H1 (cell line): Measurements from ENCODE around the gene EVX2. TPM values are rescaled to one million over a fixed set of nuclear protein-coding genes. Genes with fewer than 3 reads are reported as not detected.

Source experiments
- CHD1 ChIP-seq: IDR thresholded peaks from 2 replicates; pipeline ENCODE4 v1.6.1; 2012; ENCODE audit warnings: low read depth, low read length, improper control_type of control experiment
- CHD2 ChIP-seq: IDR thresholded peaks from 2 replicates; pipeline ENCODE4 v1.6.1; 2012; ENCODE audit warnings: low read length, improper control_type of control experiment
- EZH2 ChIP-seq: fragments of 200-600 bp; sonication (generic); IDR thresholded peaks from 2 replicates; pipeline ENCODE4 v1.7.1; 2012; ENCODE audit warnings: low read depth, mild to moderate bottlenecking, moderate library complexity, low read length, inconsistent platforms; ENCODE audit not compliant: severe bottlenecking
- GABPA ChIP-seq: IDR thresholded peaks from 2 replicates; pipeline ENCODE4 v1.6.1; 2011; ENCODE audit warnings: mild to moderate bottlenecking, low read length, moderate library complexity, borderline replicate concordance; ENCODE audit not compliant: insufficient read depth
- POLR2AphosphoS5 ChIP-seq: IDR thresholded peaks from 2 replicates; pipeline ENCODE4 v1.6.1; 2011; ENCODE audit warnings: low read depth, low read length
- RAD21 ChIP-seq, 2 experiments: IDR thresholded peaks in 1 of 2; conservative IDR thresholded peaks in 1 of 2; 2 replicates each; pipeline ENCODE4 v1.6.1; 2011; ENCODE audit warnings: low read depth in 2 of 2, low read length in 2 of 2, improper control_type of control experiment in 1 of 2, inconsistent platforms in 1 of 2, mild to moderate bottlenecking in 1 of 2, moderate library complexity in 1 of 2
- RBBP5 ChIP-seq: IDR thresholded peaks from 2 replicates; pipeline ENCODE4 v1.7.1; 2012; ENCODE audit warnings: low read depth, mild to moderate bottlenecking, inconsistent platforms, low read length, moderate library complexity, borderline replicate concordance
- RNF2 ChIP-seq: fragments of 200-900, 300-1000 bp; sonication (generic); IDR thresholded peaks from 2 replicates; pipeline ENCODE4 v1.7.1; 2016; ENCODE audit warnings: borderline replicate concordance, low read depth, mild to moderate bottlenecking, antibody characterized with exemption, low read length; ENCODE audit not compliant: poor library complexity, severe bottlenecking; ENCODE audit errors: missing control alignments
- TAF7 ChIP-seq: optimal IDR thresholded peaks from 2 replicates; pipeline ENCODE3; 2011; ENCODE audit warnings: low read depth, mild to moderate bottlenecking, inconsistent platforms, low read length, moderate library complexity, borderline replicate concordance
- USF2 ChIP-seq: IDR thresholded peaks from 2 replicates; pipeline ENCODE4 v1.6.1; 2011; ENCODE audit warnings: low read length, improper control_type of control experiment
- ZNF274 ChIP-seq: IDR thresholded peaks from 2 replicates; pipeline ENCODE4 v1.7.0; 2012; ENCODE audit warnings: low read length, borderline replicate concordance; ENCODE audit errors: extremely low read depth
- polyA plus RNA-seq, 7 experiments: library from polyadenylated mRNA; depleted of rRNA in 3 of 7; stranded (reverse) in 5 of 7; unstranded in 2 of 7; fragments of >200 nt in 5 of 7; fragments of 200-250 nt in 2 of 7; gene quantifications; 1 replicate in 5 of 7; 2 replicates in 1 of 7; 4 replicates in 1 of 7; pipeline versions ENCODE4 v1.2.1 to v1.2.3, GENCODE V29; 2011 to 2013; ENCODE audit warnings: missing spikeins in 2 of 7, mixed read lengths in 2 of 7
- total RNA-seq: library from RNA; stranded (reverse); fragmentation: NEBNext Ultra II Directional; extraction: Animal tissue kit (Norgen Biotek cat#: 25700); gene quantifications from 2 replicates; pipeline ENCODE4 v1.2.1, GENCODE V29; 2021

The EVX2 gene
- total and polyA plus RNA-seq, 2 of the 8 experiments (the other 6 are each of a cell fraction or from before 2014, with no cell fraction given), result not detected

GRCh38 chr2:176096986-176097819 lies 13.4 kb upstream of the EVX2 start (continued):
- TF ChIP-seq ZNF274 (no peak), GABPA (no peak; the same call in 1 of the 2 replicates), USF2 (no peak), TAF7 (no peak), RAD21 (IDR thresholded peaks at IDR 0.05 in 1 of 2, conservative IDR thresholded peaks at IDR 0.05 in 1 of 2; ENCODE audit: low read depth in 2 of 2, low read length in 2 of 2) (peak; percentile 93 to 95), RNF2 (peak; percentile 53), POLR2AphosphoS5 (no peak), EZH2 (no peak), RBBP5 (peak; percentile 33; the same call in 1 of the 2 replicates), CHD2 (no peak), CHD1 (no peak)
